Activated T-helper 17 cell treated with anti-CD3 and anti-CD28 coated beads, Interleukin-2, amount 50 U/mL, for 72 hours (primary cell): ENCODE data around the gene MMP23B. TPM values are rescaled to one million over a fixed set of nuclear protein-coding genes. Genes with fewer than 3 reads are reported as not detected.

Source experiments
- ATAC-seq: fragments of 150-1000 bp; cut with Tn5 transposase; replicated peaks from 2 replicates; pipeline ENCODE4 v1.10.0; 2021; ENCODE audit warnings: mild to moderate bottlenecking, moderate library complexity
- H3K27ac Mint-ChIP-seq: one replicate; pipeline ENCODE4 v1.8.0; 2022; ENCODE audit warnings: mixed read lengths
- H3K27me3 Mint-ChIP-seq: one replicate; pipeline ENCODE4 v1.8.0; 2022; ENCODE audit warnings: mixed read lengths
- H3K36me3 Mint-ChIP-seq: one replicate; pipeline ENCODE4 v1.8.0; 2022; ENCODE audit warnings: low read depth, mild to moderate bottlenecking, mixed read lengths
- H3K4me1 Mint-ChIP-seq: one replicate; pipeline ENCODE4 v1.8.0; 2022; ENCODE audit warnings: mixed read lengths
- H3K4me3 Mint-ChIP-seq: one replicate; pipeline ENCODE4 v1.8.0; 2022; ENCODE audit warnings: mild to moderate bottlenecking, mixed read lengths
- H3K9me3 Mint-ChIP-seq: one replicate; pipeline ENCODE4 v1.8.0; 2022; ENCODE audit warnings: mixed read lengths
- total RNA-seq, 2 donors: library from RNA; stranded (reverse); gene quantifications; one replicate each; pipeline ENCODE4 v1.2.3, GENCODE V29; 2022

Gene MMP23B
- total RNA-seq, 2 donors from 2014 or later = 1.8 to 6.5 TPM

GRCh38 chr1:1599935-1600860 is 31.8 kb upstream of the MMP23B start, which contains the start of gene FNDC10:
TSS of gene FNDC10 (minus strand) at chr1:1600135. CDS start at chr1:1600015, 120 bp downstream.
- Mint-ChIP-seq H3K4me3 (peak within 1 kb of the TSS; percentile 79), H3K4me1 (no peaks in the 10 kb centered on the region), H3K9me3 (no peaks in the 10 kb centered on the region), H3K36me3 (no peaks in the 10 kb centered on the region), H3K27ac (peak within 1 kb of the TSS; percentile 63), H3K27me3 (no peaks in the 10 kb centered on the region)
- ATAC-seq = peak; percentile 45

DNA sequence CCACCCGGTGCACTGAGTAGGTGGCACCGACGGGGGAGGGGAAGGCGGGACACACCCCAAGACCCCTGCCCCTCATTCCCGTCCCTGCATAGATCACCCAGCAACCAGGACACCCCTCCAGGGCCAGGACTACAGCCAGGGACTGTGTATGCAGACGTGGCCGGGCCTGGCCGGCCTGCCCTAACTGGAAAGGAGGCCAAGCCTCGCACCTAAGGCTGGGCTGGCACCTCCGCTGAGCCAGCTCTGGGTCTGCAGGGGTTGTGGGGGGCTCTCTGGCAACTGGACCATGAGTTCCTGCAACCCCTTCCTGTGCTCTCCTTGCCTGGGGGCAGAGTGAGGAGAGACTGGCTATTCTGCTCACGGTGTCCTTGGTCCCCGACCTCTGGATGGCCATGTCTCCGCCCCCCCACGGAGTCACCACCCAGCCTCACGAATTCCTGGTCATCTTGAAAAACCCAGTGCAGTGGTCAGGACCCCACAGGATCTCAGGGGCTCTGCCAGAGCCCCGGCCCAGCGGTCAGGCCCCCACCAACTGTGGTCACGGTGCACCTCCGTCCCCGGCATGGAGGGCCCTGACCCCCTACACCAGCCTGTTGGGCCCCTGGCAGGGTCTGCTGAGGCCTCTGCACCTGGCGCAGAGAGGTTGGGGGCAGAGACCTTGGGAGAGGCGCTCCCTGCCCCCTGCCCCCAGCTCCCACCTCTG is 31.0 kb upstream of the MMP23B start:
- H3K4me1 Mint-ChIP-seq = no peaks in the 10 kb centered on the region
- H3K4me3 Mint-ChIP-seq = peak overlapping the region; percentile 47
- H3K9me3 Mint-ChIP-seq = no peaks in the 10 kb centered on the region
- no peaks in the 10 kb centered on the region for H3K36me3 Mint-ChIP-seq
- no peaks in the 10 kb centered on the region for H3K27me3 Mint-ChIP-seq
- no peak overlapping the region for H3K27ac Mint-ChIP-seq
- no peak for ATAC-seq

DNA sequence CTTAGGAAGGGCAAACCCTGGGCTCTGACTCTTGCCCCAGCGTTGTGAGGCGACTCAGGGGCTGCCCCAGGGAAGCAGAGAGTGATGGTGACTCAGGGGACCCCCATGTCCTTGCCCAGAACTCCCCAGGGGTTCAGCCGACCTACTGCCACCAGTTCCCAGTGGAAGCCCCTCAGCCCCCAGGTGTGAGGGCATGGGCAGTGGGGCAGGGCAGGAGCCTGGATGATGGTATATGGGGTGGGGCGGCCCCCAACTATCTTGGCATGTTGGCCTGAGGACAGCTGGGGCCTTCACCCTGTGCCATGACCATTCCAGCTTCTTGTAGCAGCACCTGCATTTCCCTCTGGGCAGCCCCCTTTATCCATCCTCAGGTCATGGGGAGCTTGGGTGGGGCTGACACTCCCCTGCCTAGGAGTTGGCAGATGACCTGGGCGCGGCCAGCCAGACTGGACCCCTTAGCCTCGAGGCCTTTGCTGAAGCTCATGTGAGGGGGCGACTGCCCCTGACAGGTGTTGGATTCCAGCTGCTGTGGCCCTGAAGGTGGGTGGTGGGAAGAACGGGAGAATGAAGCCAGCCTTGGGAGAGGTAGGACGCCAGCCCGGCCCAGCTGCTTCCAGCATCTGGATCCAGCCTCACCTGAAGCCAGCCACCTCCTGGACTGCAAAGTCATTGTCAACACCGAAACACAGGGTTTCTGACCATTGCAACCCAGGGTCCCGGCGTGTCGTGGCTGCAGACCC is 30.2 kb upstream of the MMP23B start:
- peaks cover under 1% of the 10 kb centered on the region for H3K4me1 Mint-ChIP-seq
- ATAC-seq = no peak
- H3K4me3 Mint-ChIP-seq = no peak overlapping the region
- H3K9me3 Mint-ChIP-seq = no peaks in the 10 kb centered on the region
- no peak overlapping the region for H3K27ac Mint-ChIP-seq
- H3K36me3 Mint-ChIP-seq = no peaks in the 10 kb centered on the region
- no peaks in the 10 kb centered on the region for H3K27me3 Mint-ChIP-seq

DNA sequence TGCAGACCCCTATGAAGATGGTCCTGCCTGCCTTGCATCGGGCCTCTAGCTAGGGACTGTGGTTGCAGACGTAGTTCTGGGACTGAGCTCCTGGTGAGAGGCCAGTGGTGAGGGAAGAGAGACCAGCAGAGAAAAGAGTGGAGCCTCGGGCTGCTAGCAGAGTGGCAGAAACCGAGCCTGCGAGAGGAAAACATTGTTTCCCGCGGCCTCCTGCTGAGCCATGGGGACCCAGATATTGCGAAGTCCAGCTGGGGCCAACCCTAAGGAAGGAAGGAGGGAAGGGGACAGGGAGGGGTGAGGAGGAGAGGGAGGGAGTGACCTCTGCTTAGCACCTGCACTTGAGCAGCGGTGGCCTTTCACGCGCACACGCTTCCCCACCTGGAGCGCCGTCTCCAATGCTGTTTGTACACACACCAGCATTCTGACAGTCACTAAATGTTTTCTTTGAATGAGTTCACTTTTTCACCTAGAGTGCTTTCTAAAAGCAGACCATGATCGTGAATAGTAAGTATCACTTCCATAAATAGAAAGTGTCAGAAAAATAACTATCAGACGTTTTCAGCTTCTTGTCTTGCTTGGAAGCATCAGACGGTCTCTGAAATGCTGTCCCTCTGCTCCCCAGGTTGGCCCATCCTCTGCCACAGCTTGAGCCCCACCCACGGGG is 29.5 kb upstream of the MMP23B start:
- H3K27me3 Mint-ChIP-seq = no peaks in the 10 kb centered on the region
- H3K9me3 Mint-ChIP-seq = no peaks in the 10 kb centered on the region
- peaks cover 6% of the 10 kb centered on the region for H3K4me1 Mint-ChIP-seq
- ATAC-seq = no peak
- no peak overlapping the region for H3K4me3 Mint-ChIP-seq
- no peaks in the 10 kb centered on the region for H3K36me3 Mint-ChIP-seq
- H3K27ac Mint-ChIP-seq = no peak overlapping the region

DNA sequence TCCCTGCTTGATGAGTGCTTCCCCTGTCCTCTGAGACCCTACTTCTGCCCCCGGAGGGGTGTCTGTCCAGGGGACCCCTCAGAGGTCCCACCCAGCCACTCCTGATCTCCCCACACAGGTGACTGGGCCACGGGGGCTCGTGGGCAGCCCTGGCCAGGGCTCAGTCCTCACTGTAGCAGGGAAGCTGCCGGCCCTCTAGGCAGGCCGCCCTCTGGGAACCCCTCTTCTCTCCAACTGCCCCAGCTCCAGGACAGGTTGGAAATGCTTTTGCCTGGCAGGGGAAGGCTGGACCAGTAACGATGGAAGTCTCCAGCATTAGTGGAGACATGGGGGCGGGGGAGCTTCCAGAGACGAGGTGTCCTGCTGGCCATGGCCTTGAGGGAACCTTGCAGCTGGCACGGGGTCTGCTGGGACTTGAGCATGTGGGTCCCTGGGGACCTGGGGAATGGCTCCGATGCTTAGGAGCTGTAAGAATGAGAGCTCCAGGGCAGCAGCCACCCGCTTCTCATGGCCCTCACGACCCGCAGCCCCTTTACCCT is 28.9 kb upstream of the MMP23B start:
- Mint-ChIP-seq H3K9me3 (no peaks in the 10 kb centered on the region), H3K36me3 (no peaks in the 10 kb centered on the region)
- no peak for ATAC-seq

DNA sequence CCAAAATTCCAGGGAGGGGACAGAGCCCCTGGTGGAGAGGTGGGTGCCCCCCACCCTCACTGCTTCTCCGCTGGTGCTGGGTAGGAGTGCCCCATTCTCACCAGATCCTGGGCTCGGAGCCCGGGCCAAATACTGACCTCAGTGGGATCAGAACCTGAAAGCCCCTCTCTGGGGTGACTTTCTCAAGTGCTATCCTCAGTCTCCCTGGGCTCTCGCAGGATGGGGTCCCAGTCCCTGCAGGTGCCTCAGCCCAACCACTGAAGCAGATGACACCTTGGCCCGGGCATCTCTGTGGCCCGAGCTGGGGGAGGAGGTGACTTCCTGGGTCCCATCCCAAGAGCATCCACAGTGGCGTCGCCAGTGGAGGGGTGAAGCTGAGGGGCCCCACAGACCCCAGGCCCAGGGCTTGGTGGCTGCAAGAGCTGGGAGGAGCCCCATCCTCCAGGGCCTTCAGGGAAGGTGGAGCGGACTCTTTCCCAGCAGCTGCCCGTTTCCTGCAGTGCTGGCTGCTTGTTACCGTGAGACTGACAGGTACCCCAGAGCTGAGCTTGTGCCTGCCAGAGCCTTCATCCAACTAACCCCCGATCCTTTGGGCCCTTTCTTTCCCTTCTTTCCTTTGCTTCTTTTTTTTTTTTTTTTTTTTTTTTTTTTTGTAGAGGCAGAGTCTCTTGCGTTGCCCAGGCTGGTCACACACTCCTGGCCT is 28.2 kb upstream of the MMP23B start:
- H3K27ac Mint-ChIP-seq = no peak overlapping the region
- H3K36me3 Mint-ChIP-seq = no peaks in the 10 kb centered on the region
- peaks cover 6% of the 10 kb centered on the region for H3K4me1 Mint-ChIP-seq
- no peaks in the 10 kb centered on the region for H3K27me3 Mint-ChIP-seq
- no peak for ATAC-seq
- H3K9me3 Mint-ChIP-seq = no peaks in the 10 kb centered on the region
- no peak overlapping the region for H3K4me3 Mint-ChIP-seq

More for the DNA sequence above, 28.9 kb upstream of the MMP23B start:
- no peak overlapping the region for H3K4me3 Mint-ChIP-seq
- no peak overlapping the region for H3K27ac Mint-ChIP-seq
- peaks cover 6% of the 10 kb centered on the region for H3K4me1 Mint-ChIP-seq
- no peaks in the 10 kb centered on the region for H3K27me3 Mint-ChIP-seq

DNA sequence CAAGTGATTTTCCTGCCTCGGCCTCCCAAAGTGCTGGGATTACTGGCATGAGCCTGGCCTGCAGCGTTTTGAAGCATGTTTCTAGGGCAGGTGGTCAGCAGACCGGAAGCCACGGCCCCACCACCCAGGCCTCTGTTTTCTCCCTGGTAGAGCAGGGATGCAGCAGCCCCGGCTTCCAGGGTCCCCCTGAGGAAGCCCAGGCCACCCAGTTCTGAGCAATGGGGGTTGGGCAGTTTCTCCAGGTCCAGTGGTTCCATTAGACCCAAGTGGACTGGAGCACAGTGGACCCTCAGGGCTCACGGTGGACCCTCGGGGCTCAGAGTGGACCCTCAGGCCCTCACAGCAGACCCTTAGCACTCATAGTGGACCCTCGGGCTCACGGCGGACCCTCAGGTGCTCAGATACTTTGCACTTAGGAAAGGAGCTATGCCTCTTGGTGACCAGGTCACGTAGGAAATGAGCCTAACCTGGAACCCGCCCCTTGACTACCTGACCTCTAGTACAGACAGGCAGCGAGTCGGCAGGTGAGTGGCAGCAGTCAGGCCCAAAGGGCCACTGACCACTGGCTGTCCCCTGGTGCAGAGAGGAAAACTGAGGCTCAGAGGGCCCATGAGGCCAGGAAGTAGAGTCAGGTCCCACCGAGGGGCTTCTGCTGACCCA is 27.5 kb upstream of the MMP23B start:
- Mint-ChIP-seq H3K27me3 (no peaks in the 10 kb centered on the region), H3K4me3 (peak overlapping the region; percentile 31), H3K36me3 (no peaks in the 10 kb centered on the region), H3K9me3 (no peaks in the 10 kb centered on the region), H3K27ac (peak overlapping the region; percentile 72), H3K4me1 (peaks cover 6% of the 10 kb centered on the region)
- no peak for ATAC-seq

DNA sequence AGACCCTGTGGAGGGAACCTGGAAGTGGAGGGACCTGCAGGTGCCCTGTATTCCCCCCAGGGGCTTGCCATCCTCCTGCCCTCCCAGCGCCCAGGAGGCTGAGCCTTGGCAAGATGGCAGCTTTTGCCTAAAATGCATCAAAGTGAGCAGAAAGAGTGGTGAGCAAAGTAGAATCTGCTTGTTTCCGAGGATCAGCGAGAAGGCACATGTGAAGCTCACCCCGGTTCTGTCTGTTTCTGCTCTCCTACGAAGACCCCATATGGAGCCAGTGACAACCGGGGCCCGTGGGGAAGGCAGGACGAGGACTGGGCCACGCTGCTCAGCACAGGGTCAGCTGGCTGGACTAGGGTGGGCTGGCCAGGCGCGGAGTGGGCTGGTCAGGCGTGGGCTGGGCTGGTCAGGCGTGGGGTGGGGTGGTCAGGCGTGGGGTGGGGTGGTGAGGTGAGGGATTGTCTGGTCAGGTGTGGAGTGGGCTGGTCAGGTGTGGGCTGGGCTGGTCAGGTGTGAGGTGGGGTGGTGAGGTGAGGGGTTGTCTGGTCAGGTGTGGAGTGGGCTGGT is 26.9 kb upstream of the MMP23B start:
- ATAC-seq = no peak
- peak overlapping the region; percentile 31 for H3K4me3 Mint-ChIP-seq
- no peaks in the 10 kb centered on the region for H3K36me3 Mint-ChIP-seq
- peak overlapping the region; percentile 72 for H3K27ac Mint-ChIP-seq
- H3K4me1 Mint-ChIP-seq = peaks cover 6% of the 10 kb centered on the region
- no peaks in the 10 kb centered on the region for H3K9me3 Mint-ChIP-seq
- no peaks in the 10 kb centered on the region for H3K27me3 Mint-ChIP-seq

DNA sequence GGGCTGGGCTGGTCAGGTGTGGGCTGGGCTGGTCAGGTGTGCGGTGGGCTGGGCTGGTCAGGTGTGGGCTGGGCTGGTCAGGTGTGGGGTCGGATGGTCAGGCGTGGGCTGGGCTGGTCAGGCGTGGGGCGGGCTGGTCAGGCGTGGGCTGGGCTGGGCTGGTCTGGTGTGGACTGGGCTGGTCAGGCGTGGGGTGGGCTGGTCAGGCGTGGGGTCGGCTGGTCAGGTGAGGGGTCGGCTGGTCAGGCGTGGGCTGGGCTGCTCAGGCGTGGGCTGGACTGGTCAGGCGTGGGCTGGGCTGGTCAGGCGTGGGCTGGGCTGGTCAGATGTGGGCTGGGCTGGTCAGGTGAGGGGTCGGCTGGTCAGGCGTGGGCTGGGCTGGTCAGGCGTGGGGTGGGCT is 26.2 kb upstream of the MMP23B start:
- Mint-ChIP-seq H3K4me1 (peaks cover 6% of the 10 kb centered on the region), H3K9me3 (no peaks in the 10 kb centered on the region), H3K27me3 (no peaks in the 10 kb centered on the region), H3K27ac (no peak overlapping the region), H3K36me3 (no peaks in the 10 kb centered on the region), H3K4me3 (no peak overlapping the region)
- no peak for ATAC-seq

- H3K4me3 Mint-ChIP-seq = no peak overlapping the region
- peaks cover 6% of the 10 kb centered on the region for H3K4me1 Mint-ChIP-seq
- no peak for ATAC-seq
- H3K36me3 Mint-ChIP-seq = no peaks in the 10 kb centered on the region
- H3K27ac Mint-ChIP-seq = no peak overlapping the region
- H3K27me3 Mint-ChIP-seq = no peaks in the 10 kb centered on the region
- no peaks in the 10 kb centered on the region for H3K9me3 Mint-ChIP-seq
Observed at GRCh38 chr1:1606232-1606631, 25.7 kb upstream of the MMP23B start.

DNA sequence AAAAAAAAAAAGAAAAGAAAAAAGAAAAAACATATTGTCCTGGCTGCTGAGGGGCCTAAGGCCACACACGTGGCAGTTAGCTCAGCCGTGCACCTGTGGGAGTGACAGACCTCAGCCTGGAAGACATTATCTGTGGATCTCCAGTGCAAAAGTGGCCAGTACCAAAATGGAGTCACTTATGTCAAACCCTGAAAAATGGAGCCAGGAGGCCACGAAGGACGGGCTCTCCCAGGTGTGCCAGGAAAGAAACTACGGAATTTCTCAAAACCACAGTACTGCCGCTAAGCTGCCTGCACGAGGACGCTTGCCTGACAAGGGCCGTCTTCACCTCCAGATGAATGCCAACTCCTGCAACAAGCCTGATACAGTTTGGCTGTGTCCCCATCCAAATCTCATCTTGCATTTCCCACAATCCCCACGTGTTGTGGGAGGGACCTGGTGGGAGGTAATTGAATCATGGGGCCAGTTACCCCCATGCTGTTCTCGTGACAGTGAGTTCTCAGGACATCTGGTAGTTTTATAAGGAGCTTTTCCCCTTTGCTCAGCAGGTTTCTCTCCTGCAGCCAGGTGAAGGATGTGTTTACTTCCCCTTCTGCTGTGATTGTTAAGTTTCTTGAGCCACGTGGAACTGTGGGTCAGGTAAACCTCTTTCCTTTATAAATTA is 22.0 kb upstream of the MMP23B start:
- no peak overlapping the region for H3K27ac Mint-ChIP-seq
- no peak for ATAC-seq
- no peaks in the 10 kb centered on the region for H3K27me3 Mint-ChIP-seq
- no peak overlapping the region for H3K4me3 Mint-ChIP-seq
- H3K9me3 Mint-ChIP-seq = no peaks in the 10 kb centered on the region
- peaks cover 17% of the 10 kb centered on the region for H3K36me3 Mint-ChIP-seq
- peaks cover 18% of the 10 kb centered on the region for H3K4me1 Mint-ChIP-seq

GRCh38 chr1:1610796-1611195 is 21.2 kb upstream of the MMP23B start:
- no peak for ATAC-seq
- Mint-ChIP-seq H3K9me3 (no peaks in the 10 kb centered on the region), H3K36me3 (peaks cover 19% of the 10 kb centered on the region), H3K27ac (no peak overlapping the region), H3K4me3 (no peak overlapping the region), H3K4me1 (peaks cover 18% of the 10 kb centered on the region), H3K27me3 (no peaks in the 10 kb centered on the region)
